ELR (cell line): ENCODE data around the gene PLXNB3.
"Not testable (repeated sequence)": the region's sequence is repeated elsewhere in the genome, so short reads cannot be mapped to it uniquely, and the experiment has no call there.

Experiments used
- DNase-seq: peaks from one replicate; pipeline ENCODE4 v3.0.0-alpha.2; 2015; ENCODE audit warnings: low read depth

Gene PLXNB3

GRCh38 chrX:153732401-153732800 is 31.6 kb upstream of the PLXNB3 start:
- DNase-seq, result peak; percentile 68

DNA sequence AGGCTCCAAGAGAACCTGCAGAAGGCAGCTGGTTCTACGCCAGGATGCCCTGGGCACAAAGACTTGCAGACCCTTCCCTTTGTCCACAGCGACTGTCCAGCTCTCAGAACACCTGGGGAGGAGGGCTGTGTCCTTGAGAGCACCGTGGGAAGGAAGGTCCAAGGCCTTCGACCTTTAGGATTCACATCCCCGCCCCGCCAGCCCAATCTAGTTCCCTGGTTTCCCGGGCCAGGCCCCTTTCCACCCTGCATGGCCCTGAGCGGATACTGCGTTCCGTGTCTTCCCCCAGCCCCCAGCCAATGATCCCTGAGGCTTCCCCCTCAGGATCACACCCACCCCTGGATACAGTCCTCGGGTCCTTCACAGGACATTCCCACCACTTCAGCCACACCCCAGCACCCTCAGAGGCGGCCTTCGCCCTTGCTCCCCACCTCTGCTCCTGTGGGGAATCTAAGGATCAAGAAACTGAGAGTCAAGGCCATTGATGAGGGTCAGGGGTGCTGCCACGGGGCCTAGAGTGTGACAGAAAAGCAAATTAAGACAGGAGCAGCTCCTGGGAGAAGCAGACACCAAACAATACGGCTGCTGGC is 30.3 kb upstream of the PLXNB3 start:
- no peak for DNase-seq

- no peak for DNase-seq
These were observed 29.2 kb upstream of the PLXNB3 start for GRCh38 chrX:153734871-153735270.

DNA sequence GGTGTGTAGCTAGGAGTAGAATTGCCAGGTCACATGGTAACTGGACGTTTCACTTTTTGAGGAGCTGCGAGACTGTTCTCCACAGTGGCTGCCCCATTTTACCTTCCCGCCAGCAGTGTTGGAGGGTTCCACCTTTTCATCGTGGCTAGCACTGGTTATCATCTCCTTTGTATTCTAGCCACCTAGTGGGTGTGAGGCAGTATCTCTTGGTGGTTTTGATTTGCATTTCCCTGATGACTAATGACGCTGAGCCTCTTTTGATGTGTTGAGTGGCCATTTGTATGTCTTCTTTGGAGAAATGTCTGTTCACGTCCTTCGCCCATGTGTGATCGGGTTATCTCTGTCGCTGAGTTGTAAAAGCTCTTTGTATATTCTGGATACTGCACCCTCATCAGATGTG is 28.8 kb upstream of the PLXNB3 start:
- DNase-seq, result peak; percentile 33

- DNase-seq, result no peak
These were observed 27.8 kb upstream of the PLXNB3 start for GRCh38 chrX:153736071-153736820.

DNA sequence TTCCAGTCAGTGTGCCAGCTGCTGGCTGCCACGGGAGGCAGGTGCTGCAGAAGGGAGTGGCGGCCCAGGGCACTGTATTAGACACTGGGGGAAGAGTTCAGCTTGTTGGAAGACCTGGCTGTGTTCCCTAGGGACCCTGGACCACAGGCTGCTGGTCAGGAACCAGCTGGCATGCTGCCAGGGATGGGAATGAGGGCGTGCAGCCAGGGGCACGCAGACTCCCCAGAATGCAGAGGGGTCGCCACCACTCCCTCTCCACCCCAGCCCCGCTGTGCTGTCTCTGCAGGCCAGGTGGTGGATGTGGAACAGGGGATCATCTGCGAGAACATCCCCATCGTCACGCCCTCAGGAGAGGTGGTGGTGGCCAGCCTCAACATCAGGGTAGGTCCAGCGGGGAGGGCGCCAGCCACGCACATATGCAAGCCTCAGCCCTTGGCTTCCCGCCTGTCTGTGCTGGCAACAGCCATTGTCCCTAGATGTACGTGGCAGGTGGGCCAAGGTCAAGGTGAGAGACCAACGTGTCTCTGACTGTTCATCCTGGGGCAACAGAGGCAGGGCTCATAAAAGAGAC is 27.1 kb upstream of the PLXNB3 start:
- DNase-seq, result no peak

- no peak for DNase-seq
These were observed 25.9 kb upstream of the PLXNB3 start for GRCh38 chrX:153738056-153738605.

DNA sequence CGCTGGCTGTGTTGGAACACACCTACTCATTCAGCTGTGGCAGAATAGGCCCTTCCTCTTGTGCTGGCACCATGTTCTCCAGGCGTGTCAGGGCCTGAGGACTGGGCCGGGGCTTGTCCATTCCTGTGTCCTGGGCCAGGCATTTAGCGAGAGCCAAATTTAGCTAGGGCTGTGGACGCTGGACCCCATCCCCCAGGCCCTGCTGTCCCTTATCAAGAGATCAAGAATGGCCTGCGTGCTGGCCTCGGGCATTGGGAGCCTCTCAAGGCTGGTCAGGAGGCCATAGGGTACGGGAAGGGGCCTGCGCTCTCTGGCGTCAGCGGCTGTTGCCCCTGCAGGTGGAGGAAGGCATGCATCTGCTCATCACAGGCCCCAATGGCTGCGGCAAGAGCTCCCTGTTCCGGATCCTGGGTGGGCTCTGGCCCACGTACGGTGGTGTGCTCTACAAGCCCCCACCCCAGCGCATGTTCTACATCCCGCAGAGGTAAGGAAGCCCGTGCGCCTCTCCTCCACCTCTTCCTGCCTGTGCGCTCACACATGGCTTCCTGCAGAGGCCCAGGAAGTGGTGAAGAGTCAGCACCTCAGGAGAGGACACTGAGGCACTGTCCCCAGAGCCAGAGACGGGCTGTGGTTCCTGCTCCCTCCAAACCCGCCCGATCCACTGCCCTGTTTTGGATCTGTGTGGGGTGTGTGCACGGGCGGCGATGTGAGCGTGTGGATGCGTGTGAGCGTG is 24.1 kb upstream of the PLXNB3 start:
- no peak for DNase-seq

- DNase-seq, result no peak
These were observed 23.3 kb upstream of the PLXNB3 start for GRCh38 chrX:153740631-153741222.

DNA sequence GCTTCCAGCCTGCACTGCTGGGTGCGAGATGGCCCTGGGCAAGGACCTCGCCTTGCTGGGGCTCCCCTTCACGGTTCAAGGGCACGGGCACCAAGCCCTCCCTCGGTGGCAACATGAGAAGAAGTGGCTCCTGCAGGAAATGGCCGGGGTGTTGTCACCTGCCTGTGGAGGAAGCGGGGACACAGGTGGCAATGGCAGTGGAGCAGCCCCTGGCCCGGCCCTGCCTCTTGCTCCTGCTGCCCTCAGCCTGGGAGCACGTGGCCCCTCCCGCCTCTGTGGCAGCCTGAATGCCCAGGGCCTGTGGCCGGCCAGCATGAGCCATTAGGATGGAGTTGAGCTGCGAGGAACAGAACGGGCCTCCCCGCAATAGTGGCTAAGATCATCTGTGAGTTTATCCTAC is 22.6 kb upstream of the PLXNB3 start:
- no peak for DNase-seq

DNA sequence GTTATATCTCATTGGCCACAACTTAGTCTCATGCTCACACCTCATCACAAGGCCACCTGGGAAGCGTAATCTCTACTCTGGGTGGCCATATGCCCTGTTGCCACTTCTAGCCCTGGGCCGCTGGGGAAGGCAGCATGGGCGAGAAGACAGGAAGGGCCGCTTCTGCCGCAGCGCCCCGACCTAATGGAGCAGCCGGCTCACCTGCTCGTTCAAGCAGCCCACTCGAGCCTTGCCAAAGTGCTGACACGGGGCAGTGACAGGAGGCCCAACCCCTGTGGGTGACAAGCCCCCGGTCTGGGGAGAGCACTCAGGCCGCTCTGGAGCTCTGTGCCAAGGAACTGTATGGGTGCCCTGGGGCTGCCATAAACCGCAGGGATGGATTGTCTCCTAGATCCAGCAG is 21.9 kb upstream of the PLXNB3 start:
- DNase-seq, result not testable (repeated sequence)

- not testable (repeated sequence) for DNase-seq
These were observed 21.1 kb upstream of the PLXNB3 start for GRCh38 chrX:153742796-153743467.

GRCh38 chrX:153743468-153744209 is 20.4 kb upstream of the PLXNB3 start:
- DNase-seq, result peak; percentile 24

- peak; percentile 25 for DNase-seq
These were observed 19.6 kb upstream of the PLXNB3 start for GRCh38 chrX:153744210-153745066.

DNA sequence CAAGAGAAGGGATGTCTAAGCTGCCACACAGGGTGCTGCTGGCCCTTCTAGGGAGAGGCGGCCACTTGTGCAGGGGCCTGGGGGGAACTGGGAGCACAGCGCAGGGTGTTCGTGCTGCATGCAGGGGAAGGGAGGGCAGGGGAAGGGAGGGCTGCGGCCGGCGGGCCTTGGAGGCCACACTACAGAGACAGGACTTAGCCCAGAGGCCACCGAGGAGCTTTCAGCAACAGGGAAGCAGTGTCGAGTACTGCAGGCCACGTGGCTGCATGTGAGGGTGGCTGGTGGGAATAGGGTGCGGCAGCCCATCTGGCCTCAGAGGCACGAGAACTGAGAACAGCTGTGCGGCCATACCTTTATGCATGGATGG is 19.0 kb upstream of the PLXNB3 start:
- not testable (repeated sequence) for DNase-seq

DNA sequence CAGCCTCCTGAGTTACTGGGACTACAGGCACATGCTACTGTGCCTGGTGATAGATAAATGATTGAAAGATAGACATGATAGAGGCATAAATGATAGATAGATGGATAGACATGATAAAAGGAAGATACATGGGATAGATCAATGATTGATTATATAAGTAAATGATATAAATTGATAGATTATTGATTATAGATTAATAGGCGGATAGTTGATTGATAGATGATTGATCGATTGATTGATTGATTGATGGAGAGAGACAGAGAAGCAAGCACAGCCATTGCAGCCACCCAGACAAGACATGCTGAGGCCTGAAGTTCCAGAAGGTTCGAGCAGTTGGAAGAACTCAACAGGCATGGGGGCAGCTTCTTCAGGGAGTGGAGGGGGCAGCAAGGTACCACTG is 17.7 kb upstream of the PLXNB3 start:
- no peak for DNase-seq

GRCh38 chrX:153746991-153747390 is 17.1 kb upstream of the PLXNB3 start:
- DNase-seq, result not testable (repeated sequence)

DNA sequence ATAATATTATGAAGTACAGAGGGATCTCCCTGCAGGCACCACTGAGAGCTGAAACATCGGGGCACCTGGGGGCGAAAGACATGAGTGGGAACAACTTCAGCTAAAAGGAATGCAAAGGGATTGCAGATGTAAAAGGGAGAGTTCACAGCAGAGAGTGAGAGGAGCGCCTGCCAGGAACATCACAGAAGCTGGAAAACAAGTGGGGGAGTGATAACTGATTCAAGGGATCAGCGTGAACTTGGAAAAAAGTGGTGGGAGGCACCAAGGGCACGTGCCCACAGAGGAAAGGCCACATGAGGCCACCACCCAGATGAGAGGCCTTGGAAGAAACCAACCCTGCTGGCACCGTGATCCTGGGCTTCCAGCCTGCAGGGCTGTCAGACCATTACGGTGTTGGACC is 15.0 kb upstream of the PLXNB3 start:
- DNase-seq, result not testable (repeated sequence)

DNA sequence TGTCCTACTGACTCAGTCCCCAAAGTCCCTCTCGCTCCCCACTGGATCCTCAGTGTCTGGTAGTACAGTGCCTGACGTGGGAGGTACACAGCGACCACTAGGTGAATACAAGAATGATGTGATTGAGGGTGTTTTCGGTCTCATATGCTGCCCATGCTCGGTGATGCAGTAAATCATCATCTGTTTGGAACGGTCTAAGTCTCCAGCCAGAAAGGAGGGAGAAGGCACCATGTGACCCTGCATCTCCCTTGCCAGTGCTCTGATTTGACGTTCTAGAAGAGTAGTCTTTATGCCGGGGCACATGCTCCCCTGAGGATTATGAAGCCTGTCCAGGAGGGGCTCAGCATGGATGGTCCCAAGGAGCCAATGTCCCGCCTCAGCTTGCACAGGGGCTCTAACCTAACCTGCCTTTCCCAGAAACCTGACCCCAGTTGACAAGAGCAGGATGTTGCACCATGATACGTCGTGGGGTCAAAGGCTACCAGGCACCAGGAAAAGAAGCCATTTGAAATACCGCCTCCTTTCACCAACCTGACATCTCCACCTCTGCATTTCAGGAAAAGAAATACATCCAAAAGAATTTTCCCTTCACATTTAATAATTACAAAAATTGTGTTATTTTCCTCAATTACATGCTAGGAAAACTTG is 13.8 kb upstream of the PLXNB3 start:
- DNase-seq, result no peak
